Left renal pelvis (tissue), 4 donors: ENCODE data around the gene FBXL17. TPM values are rescaled to one million over a fixed set of nuclear protein-coding genes. Genes with fewer than 3 reads are reported as not detected.
"Not testable (repeated sequence)": the region's sequence is repeated elsewhere in the genome, so short reads cannot be mapped to it uniquely, and the experiment has no call there.

Experiments used
- DNase-seq, 4 donors: peaks; one replicate each; pipeline ENCODE4 v3.0.0-alpha.2; 2013; ENCODE audit warnings: low read depth in 4 of 4, low spot score in 3 of 4
- polyA plus RNA-seq, 4 donors: library from polyadenylated mRNA; unstranded; fragments of 120-200 nt; gene quantifications; one replicate each; pipeline ENCODE4 v1.2.1, GENCODE V29; 2013; ENCODE audit not compliant: insufficient read length in 4 of 4

The FBXL17 gene
- polyA plus RNA-seq, 4 donors, result 21.3 to 35.3 (median 27.6) TPM

- DNase-seq, result no peak
Observed at GRCh38 chr5:108181975-108182374, 199.9 kb downstream of the FBXL17 start.

GRCh38 chr5:108174286-108174685 is 207.6 kb downstream of the FBXL17 start:
- no peak for DNase-seq

GRCh38 chr5:108171759-108172158 is 210.1 kb downstream of the FBXL17 start:
- DNase-seq, result no peak

- DNase-seq, result no peak
Observed at GRCh38 chr5:108168915-108169314, 213.0 kb downstream of the FBXL17 start.

- DNase-seq, result no peak
Observed at GRCh38 chr5:108167174-108167573, 214.7 kb downstream of the FBXL17 start.

- no peak for DNase-seq
Observed at GRCh38 chr5:108164574-108164973, 217.3 kb downstream of the FBXL17 start.

GRCh38 chr5:108152854-108153253 is 229.0 kb downstream of the FBXL17 start:
- DNase-seq, result not testable (repeated sequence)

GRCh38 chr5:108149369-108149768 is 232.5 kb downstream of the FBXL17 start:
- DNase-seq, result no peak

GRCh38 chr5:108148715-108149139 is 233.2 kb downstream of the FBXL17 start:
- DNase-seq, result peak in 1 of 4 donors; percentile 2

- DNase-seq, result no peak
Observed at GRCh38 chr5:108146222-108146621, 235.7 kb downstream of the FBXL17 start.

GRCh38 chr5:108145351-108145750 is 236.5 kb downstream of the FBXL17 start:
- no peak for DNase-seq

- DNase-seq, result no peak
Observed at GRCh38 chr5:108144332-108144731, 237.6 kb downstream of the FBXL17 start.

GRCh38 chr5:108143581-108143980 is 238.3 kb downstream of the FBXL17 start:
- DNase-seq, result no peak

- DNase-seq, result no peak
Observed at GRCh38 chr5:108141676-108142075, 240.2 kb downstream of the FBXL17 start.

- no peak for DNase-seq
Observed at GRCh38 chr5:108136493-108136892, 245.4 kb downstream of the FBXL17 start.

GRCh38 chr5:108129129-108129528 is 252.8 kb downstream of the FBXL17 start:
- DNase-seq, result no peak

GRCh38 chr5:108125771-108126511 is 256.0 kb downstream of the FBXL17 start:
- DNase-seq, result no peak

GRCh38 chr5:108124596-108124995 is 257.3 kb downstream of the FBXL17 start:
- no peak for DNase-seq

- DNase-seq, result no peak
Observed at GRCh38 chr5:108122702-108123101, 259.2 kb downstream of the FBXL17 start.

- no peak for DNase-seq
Observed at GRCh38 chr5:108118813-108119514, 262.9 kb downstream of the FBXL17 start.

- no peak for DNase-seq
Observed at GRCh38 chr5:108115673-108116072, 266.2 kb downstream of the FBXL17 start.

- DNase-seq, result no peak
Observed at GRCh38 chr5:108113950-108114349, 267.9 kb downstream of the FBXL17 start.
